Ovary (tissue), 9 donors: Measurements from ENCODE around the gene SH3BGRL3. TPM values are rescaled to one million over a fixed set of nuclear protein-coding genes. Genes with fewer than 3 reads are reported as not detected.

Experiments
- DNase-seq, 5 donors: peaks; one replicate each; pipeline ENCODE4 v3.0.0-alpha.2; 2019 to 2020
- H3K27ac ChIP-seq, 2 donors: fragments of 200-600 bp; one replicate each; pipeline versions ENCODE4 v1.5.1 to v1.8.0; 2019 to 2022
- H3K27me3 ChIP-seq: fragments of 200-600 bp; one replicate; pipeline ENCODE4 v1.8.0; 2022
- H3K36me3 ChIP-seq: fragments of 200-600 bp; sonication (generic); one replicate; pipeline ENCODE4 v1.5.1; 2019
- H3K4me1 ChIP-seq: one replicate; pipeline ENCODE4 v1.8.1; 2013; ENCODE audit warnings: mild to moderate bottlenecking, moderate library complexity; ENCODE audit not compliant: insufficient read depth
- H3K4me3 ChIP-seq: fragments of 200-600 bp; sonication (generic); one replicate; pipeline ENCODE4 v1.5.1; 2017
- H3K9me3 ChIP-seq, 2 donors: fragments of 200-600 bp in 1 of 2; sonication (generic) in 1 of 2; one replicate each; pipeline versions ENCODE4 v1.5.1 to v1.8.1; 2013 to 2019; ENCODE audit warnings: mild to moderate bottlenecking in 1 of 2, moderate library complexity in 1 of 2
- EP300 ChIP-seq: sonication (generic); formaldehyde crosslinking; IDR thresholded peaks from one replicate; pipeline ENCODE4 v1.6.1; 2017; ENCODE audit warnings: antibody characterized with exemption
- POLR2A ChIP-seq: fragments of 450-650 bp; IDR thresholded peaks from one replicate; pipeline ENCODE4 v1.6.1; 2017; ENCODE audit warnings: antibody characterized with exemption, mild to moderate bottlenecking, moderate library complexity
- WGBS, 3 donors: extraction: QIAGEN DNeasy Blood & Tissue Kit in 1 of 3; methylation state at CpG; one replicate each; pipeline versions ENCODE4 v1.1.5 to v1.1.7; 2013 to 2017; 5-methylcytosine and 5-hydroxymethylcytosine counted together
- intact Hi-C, 4 donors: fragments of 100-400 bp; cut with DNase I; formaldehyde crosslinking; loops; one replicate each; pipeline versions ENCODE4 v1.11.0 to v1.15.1; 2022 to 2023
- polyA plus RNA-seq, 2 donors: library from polyadenylated mRNA; stranded (reverse); fragments of 200-250 nt in 1 of 2; fragments of 350-450 nt in 1 of 2; fragmentation: Illumina TruSeq in 1 of 2; extraction: RNeasy Lipid Tissue Mini Kit (QIAGEN cat#74804) in 1 of 2; gene quantifications; one replicate each; pipeline ENCODE4 v1.2.3, GENCODE V29; 2013 to 2014
- total RNA-seq, 7 donors: library from RNA; depleted of rRNA in 2 of 7; stranded (reverse); fragments of >200 nt in 2 of 7; fragmentation: NEBNext Ultra II Directional in 3 of 7; extraction: Animal tissue kit (Norgen Biotek cat#: 25700) in 3 of 7; gene quantifications; one replicate each; pipeline versions ENCODE4 v1.1.0 to v1.2.4, GENCODE V29; 2016 to 2023
- TF ChIP-seq, protein P1 (sequence below), 3 donors: fragments of 450-650 bp in 2 of 3; fragments of 200-600 bp in 1 of 3; IDR thresholded peaks; one replicate each; pipeline versions ENCODE4 v1.5.1 to v1.8.0; 2016 to 2022; ENCODE audit warnings: antibody characterized with exemption in 3 of 3, mild to moderate bottlenecking in 1 of 3
- donor health status: DM: no; HTN: no; CAD: no; lungs with moderate emphysema.
- donor health status: DM: no; HTN: no; CAD: no.
- donor health status: Bipolar disorder and iron deficiency.
- donor health status: DM: yes; HTN: yes; CAD: no.
- donor health status: DM: no; HTN: no; CAD: no.
- donor health status: DM: yes; HTN: yes; CAD: no.

Gene SH3BGRL3
- total and polyA plus RNA-seq, 9 donors: 18.6 to 242 (median 58.3) TPM

- H3K4me1 ChIP-seq: peaks cover 6% of the 10 kb centered on the region
- H3K9me3 ChIP-seq: no peaks in the 10 kb centered on the region
- no peaks in the 10 kb centered on the region for H3K36me3 ChIP-seq
- H3K27me3 ChIP-seq: no peaks in the 10 kb centered on the region
- DNase-seq: no peak
- H3K27ac ChIP-seq: no peak overlapping the region
- intact Hi-C loops: no loop called here
- H3K4me3 ChIP-seq: no peak overlapping the region
- 81 to 88% (median 82%) methylated on average over 2 of the region's 2 CpGs for WGBS, 3 donors
- TF ChIP-seq EP300: no peak
- TF ChIP-seq, protein P1, sequence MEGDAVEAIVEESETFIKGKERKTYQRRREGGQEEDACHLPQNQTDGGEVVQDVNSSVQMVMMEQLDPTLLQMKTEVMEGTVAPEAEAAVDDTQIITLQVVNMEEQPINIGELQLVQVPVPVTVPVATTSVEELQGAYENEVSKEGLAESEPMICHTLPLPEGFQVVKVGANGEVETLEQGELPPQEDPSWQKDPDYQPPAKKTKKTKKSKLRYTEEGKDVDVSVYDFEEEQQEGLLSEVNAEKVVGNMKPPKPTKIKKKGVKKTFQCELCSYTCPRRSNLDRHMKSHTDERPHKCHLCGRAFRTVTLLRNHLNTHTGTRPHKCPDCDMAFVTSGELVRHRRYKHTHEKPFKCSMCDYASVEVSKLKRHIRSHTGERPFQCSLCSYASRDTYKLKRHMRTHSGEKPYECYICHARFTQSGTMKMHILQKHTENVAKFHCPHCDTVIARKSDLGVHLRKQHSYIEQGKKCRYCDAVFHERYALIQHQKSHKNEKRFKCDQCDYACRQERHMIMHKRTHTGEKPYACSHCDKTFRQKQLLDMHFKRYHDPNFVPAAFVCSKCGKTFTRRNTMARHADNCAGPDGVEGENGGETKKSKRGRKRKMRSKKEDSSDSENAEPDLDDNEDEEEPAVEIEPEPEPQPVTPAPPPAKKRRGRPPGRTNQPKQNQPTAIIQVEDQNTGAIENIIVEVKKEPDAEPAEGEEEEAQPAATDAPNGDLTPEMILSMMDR (IDR thresholded peaks at IDR 0.05): no peak
- TF ChIP-seq POLR2A: no peak
Measured at GRCh38 chr1:26276432-26276838, 3.5 kb upstream of the SH3BGRL3 start.

GRCh38 chr1:26277261-26277661 lies 2.6 kb upstream of the SH3BGRL3 start:
- H3K4me1 ChIP-seq: peaks cover 6% of the 10 kb centered on the region
- H3K36me3 ChIP-seq: no peaks in the 10 kb centered on the region
- TF ChIP-seq POLR2A (no peak), EP300 (no peak)
- TF ChIP-seq, protein P1 (IDR thresholded peaks at IDR 0.05): no peak
- H3K9me3 ChIP-seq: no peaks in the 10 kb centered on the region
- intact Hi-C loops: no loop called here
- no peak for DNase-seq
- H3K27ac ChIP-seq: no peak overlapping the region
- no peaks in the 10 kb centered on the region for H3K27me3 ChIP-seq
- no peak overlapping the region for H3K4me3 ChIP-seq
- 82 to 87% (median 85%) methylated on average over 3 of the region's 3 CpGs for WGBS, 3 donors

- Histone ChIP-seq H3K27me3 (no peaks in the 10 kb centered on the region), H3K4me1 (peaks cover 6% of the 10 kb centered on the region), H3K4me3 (no peak overlapping the region), H3K27ac (no peak overlapping the region), H3K9me3 (no peaks in the 10 kb centered on the region), H3K36me3 (no peaks in the 10 kb centered on the region)
- no peak for TF ChIP-seq POLR2A
- no peak for TF ChIP-seq EP300
- TF ChIP-seq, protein P1 (IDR thresholded peaks at IDR 0.05): no peak
- DNase-seq: no peak
- intact Hi-C loops: no loop called here
- WGBS, 3 donors: 86 to 92% (median 88%) methylated on average over 1 of the region's 1 CpG
Measured at GRCh38 chr1:26277719-26278118, 2.2 kb upstream of the SH3BGRL3 start.

DNA sequence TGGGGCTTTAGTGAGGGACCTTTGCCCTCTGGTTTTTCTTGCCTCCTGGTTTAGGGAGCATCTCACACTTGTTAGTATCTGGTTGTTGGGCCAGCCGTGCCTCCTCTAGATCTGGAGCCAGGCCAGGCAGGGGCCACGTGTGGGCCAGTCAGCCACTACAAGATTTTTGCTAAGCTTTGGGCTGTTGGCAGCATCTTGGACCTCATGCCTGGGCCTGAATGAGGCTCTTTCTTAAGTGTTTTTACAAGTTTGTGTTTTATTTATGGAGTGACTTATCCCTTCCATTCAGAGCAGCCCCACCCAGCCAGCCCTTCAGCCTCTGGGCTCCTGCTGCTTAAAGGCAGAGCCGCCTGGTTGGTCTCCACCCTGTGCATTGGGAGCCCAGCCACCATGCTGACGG lies 1.6 kb upstream of the SH3BGRL3 start:
- DNase-seq: peak in 1 of 5 donors; percentile 22
- Histone ChIP-seq H3K9me3 (no peaks in the 10 kb centered on the region), H3K4me1 (peaks cover 6% of the 10 kb centered on the region), H3K36me3 (no peaks in the 10 kb centered on the region), H3K27me3 (no peaks in the 10 kb centered on the region), H3K27ac (no peak overlapping the region), H3K4me3 (no peak overlapping the region)
- TF ChIP-seq POLR2A (no peak), EP300 (no peak)
- TF ChIP-seq, protein P1 (IDR thresholded peaks at IDR 0.05): no peak
- intact Hi-C loops: no loop called here
- WGBS, 3 donors: 41 to 46% (median 44%) methylated on average over 4 of the region's 4 CpGs
